ENCODE results near the gene TMPRSS13.
"Not testable (repeated sequence)": the region's sequence is repeated elsewhere in the genome, so short reads cannot be mapped to it uniquely, and the experiment has no call there.

TMPRSS13 gene

DNA sequence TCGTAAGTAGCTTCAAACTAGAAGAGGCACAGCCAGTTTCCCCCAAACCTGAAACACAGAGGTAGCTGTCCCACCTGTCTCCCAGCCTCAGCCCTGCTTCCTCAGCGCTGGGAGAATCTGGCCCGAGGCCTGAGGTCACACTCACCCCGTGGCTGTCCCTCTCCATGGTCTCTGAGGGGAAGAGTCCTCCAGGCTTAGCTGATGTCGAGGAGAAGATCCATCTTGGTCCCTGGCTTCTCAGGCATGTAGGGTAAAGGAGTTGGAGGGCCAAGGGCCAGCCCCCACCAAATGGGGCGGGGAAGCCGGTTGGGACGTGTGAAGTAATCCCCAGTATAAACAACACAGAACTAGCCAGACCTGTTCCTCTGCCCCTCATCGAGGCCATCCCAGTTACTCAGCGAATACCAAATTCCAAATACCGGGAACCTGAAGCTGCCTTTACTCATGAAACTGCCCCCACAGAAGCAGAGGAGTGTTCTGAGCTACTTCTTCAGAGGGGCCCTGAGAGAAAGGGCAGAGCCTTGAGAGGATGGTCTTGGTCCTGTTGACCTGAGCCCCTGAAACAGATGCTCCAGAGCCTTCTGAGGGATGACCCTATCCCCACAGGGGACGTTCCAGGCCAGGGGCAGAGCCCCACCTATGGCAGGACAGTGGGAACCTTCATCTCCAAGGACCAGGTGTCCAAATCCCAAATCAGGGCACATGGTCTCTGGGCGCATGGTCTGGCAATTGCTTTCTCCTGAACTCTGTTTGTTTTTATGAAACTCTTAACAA, at the start of gene TMPRSS13:
TMPRSS13 (minus strand) TSS at position 261 of the 774 bp plus-strand sequence; CDS start at position 166, 95 bp downstream.
- DNase-seq: no peak

DNA sequence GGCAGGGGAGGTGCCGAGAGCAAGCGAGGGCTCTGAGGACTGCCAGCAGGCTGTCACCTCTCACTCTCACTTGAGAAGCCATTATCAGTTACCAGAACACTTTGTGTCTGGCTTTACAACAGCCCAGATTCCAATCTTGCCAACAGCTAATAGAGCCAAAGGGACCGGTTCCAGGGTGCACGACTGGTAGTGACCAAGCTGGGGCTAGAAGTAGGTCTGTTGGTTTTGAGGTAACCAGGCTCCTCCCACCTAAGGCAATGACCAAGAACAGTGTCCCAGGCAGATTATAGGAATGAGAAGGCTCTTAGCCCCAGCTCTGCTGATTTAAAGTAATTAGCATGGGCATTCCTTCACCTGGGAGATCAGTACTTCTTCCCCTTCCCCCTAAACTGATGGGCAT, 49.8 kb upstream of the TMPRSS13 start:
- no peak for DNase-seq

DNA sequence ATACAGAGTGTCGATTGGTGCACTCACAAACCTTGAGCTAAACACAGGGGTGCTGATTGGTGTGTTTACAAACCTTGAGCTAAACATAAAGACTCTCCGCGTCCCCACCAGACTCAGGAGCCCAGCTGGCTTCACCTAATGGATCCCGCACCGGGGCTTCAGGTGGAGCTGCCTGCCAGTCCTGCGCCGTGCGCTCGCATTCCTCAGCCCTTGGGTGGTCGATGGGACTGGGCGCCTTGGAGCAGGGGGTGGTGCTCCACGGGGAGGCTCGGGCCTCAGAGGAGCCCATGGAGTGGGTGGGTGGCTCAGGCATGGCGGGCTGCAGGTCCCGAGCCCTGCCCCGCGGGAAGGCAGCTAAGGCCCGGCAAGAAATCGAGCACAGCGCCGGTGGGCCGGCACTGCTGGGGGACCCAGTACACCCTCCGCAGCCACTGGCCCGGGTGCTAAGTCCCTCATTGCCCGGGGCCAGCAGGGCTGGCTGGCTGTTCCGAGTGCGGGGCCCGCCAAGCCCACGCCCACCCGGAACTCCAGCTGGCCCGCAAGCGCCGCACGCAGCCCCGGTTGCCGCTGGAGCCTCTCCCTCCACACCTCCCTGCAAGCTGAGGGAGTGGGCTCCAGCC, 49.2 kb upstream of the TMPRSS13 start:
- not testable (repeated sequence) for DNase-seq

DNA sequence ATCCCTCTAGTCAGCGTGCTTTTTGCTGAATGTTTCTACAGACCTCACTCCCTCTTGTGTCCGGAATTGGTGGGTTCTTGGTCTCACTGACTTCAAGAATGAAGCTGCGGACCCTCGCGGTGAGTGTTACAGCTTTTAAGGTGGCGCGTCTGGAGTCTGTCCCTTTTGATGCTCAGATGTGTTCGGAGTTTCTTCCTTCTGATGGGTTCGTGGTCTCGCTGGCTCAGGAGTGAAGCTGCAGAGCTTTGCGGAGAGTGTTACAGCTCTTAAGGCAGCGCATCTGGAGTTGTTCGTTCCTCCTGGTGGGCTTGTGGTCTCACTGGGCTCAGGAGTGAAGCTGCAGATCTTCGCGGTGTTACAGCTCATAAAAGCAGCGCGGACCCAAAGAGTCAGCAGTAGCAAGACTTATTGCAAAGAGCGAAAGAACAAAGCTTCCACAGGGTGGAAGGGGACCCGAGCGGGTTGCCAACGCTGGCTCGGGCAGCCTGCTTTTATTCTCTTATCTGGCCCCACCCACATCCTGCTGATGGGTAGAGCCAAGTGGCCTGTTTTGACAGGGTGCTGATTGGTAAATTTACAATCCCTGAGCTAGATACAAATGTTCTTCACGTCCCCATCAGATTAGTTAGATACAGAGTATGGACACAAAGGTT, 48.5 kb upstream of the TMPRSS13 start:
- DNase-seq: not testable (repeated sequence)

DNA sequence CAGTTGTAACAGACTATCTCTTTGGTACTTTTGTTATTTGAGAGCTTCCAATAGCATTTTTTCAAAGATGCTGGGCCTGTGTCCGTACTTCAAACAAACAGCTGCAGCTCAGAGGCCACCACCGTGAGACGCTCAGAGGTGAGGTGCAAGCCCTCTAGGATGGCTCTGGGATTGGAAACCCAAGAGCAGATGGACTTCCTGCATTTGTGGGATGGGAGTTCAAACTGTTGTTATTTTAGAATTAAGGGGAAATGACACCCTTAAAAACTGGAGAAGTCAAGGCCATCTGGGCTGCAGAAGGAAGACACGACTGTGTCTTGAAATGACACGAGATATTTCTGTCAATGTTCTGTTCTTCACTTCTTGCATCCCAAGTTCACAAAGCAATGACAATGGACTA, 47.8 kb upstream of the TMPRSS13 start:
- DNase-seq: no peak

DNA sequence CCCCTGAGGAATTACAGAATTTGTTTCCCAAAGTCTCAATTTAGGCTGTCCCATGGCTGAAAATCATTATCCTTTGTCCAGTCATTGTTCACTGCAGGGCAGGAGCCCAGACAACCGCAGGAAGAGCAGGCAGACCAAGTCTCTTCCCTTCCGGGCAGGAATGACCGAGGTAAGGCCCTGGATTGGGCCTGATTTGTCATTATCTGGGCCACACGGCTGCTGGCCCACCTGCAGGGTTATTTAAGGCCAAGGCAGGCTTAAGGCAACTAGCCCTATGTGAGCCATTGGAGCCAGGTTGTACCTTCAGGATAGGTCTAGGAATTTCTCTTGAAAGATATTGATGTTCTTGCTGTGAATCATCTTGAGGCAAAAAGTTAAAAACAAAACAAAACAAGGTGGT, 47.2 kb upstream of the TMPRSS13 start:
- DNase-seq: no peak

DNA sequence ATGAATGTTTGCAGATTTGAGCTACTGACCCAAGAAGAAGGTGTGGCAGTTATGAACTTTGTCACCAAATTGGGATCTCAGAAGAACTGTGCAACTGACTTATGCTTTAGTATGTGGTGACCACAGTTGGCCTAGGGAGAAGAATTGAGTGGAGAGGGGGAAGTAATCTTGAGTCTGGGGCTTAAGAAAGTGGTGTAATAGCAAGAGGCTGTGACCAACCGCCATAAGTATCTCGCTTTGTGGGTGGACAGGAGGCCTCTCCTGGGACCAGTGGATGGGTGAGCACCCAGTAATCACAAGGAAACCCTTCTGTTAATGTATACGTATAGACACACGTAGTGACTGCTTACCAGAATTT, 44.3 kb upstream of the TMPRSS13 start:
- peak; percentile 69 to 78 for DNase-seq

DNA sequence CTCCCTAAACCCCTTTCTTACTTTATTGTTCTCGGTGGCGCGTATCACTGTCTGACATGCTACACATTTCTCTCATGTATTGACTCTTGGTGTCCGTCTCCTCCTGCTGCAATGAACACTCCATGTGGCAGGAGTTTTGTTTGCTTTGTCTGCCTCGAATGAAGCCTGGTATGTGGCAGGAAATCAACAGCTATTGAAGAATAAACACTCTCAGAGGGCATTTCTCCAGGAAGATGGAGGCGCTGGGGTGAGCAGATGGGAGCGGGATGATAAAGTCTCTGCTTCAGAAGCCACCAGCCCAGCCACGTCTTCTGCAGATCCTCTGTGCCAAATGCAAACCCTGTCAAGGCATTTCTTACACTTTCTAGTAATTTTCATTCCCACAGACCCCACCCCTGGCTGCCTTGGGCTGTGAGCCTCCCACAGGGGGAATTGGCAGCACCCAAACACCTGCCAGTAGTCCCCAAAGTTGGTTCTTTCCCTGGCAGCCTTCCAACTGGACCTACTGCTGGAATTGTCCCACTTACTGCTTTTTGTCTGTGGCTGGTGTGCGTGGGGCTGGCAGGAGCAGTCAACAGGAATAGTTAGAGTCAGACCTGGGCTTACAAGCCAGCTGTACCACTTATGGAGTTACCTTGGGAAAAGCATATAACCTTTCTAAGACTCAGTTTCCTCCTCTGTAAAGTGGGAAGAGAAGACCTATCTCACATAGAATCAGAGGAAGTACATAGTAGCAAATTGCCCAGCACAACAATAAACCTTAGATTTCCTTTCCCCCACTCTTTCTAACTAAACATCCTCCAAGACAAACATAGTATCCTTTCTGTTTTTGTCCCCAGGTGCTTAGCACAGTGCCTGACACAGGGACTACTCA, 43.7 kb upstream of the TMPRSS13 start:
- DNase-seq: no peak

DNA sequence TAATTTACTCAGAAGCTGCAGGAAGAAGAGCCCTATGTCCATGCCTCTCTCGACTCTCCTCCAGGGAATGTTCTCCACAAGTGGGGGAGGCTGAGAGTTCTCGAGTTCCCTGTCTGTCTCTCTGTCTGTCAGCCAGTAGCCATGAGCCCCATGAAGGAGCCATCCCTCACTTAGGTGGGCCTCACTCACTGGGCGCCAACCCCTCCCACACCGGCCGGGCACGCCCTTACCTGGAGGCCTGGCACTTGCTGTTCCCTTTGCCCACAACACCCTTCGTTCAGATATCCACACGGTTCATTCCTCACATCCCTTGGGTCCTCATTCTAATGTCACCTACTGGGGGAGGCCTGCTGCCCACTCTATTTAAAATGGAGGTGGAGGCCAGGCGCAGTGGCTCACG, 42.8 kb upstream of the TMPRSS13 start:
- no peak for DNase-seq

DNA sequence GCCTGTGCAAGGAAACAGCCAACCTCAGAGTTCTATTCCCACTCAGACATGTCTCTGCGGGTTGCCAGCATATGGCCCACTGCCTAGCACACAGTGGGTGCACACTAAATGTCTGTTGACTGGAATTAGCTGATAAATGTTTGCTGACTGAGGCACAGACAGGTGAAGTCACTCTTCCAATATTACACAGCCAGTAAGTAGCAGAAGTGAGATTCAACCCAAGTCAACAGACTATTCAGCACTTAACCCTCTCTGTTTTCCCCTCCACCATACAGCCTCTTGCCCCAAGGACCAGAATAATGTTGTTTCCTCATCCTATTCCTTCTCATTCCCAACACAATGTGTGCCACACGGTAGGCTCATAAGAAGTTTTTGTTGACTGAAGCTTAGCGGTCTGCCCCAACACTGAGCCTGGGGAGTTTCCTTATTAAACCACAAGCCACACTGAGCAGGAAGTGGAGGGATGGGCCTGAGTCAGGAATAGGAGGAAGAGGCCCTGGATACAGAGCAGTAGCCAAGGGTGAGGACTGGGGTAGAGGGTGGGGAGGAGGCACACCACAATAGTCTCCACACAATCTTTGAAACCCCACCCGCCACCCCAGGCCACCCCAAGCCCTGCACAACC, 41.3 kb upstream of the TMPRSS13 start:
- peak; percentile 59 to 63 for DNase-seq

DNA sequence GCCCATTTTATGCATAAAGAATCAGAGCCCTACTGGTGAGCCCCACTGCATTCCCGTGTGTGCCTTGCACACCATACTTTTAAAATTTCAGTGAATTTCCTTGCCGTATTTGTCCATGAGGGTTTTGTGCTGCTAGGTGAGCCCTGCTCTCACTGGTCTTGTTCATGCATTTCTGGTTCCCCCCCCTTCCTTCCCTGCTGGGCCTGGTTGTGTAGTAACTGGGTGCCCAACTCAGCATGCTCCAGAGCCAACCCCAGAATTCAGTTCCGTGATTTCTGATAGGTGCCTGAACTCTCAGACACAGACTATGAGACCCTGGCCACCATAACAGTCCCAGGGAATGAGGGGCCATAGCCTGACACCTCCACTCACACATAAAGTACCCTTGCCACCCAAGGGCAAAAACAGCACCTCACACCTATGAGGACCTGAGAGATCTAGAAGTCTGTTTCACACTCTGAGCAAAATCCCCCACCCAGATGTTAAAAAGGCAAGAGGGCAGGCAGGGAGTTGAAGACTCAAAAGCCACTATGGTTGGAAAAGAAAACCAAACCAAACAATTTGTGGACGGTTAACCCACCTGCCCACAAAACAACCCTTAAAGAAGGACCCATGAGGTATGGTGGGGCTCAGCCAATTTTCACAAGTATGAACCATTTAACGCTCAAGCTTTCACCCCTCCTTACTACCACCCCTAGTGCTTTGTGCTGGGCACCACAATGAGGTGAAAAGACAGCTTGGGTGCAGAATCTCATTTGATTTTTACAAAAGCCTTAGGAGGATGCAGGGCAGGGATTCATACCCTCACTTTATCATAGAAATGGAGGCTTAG, 40.2 kb upstream of the TMPRSS13 start:
- no peak for DNase-seq

DNA sequence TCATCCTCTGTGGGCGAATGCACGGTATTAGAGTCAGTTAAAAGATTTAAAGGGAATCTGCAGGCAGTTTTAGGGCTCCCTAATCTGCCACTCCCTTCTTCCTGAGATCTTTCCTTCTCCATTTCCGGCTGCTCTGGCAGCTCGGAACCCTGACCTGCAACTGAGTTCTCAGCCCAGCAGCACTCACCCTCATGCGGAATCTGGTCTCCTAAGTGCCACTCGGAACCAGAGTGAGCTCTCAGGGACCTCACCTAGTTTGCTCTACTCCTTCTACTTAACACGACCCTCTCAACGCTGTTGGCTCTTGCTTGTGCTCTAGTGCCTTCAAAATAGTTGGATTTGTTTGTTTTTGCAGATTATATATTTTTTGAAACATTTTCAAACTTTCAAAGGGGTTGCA, 37.7 kb upstream of the TMPRSS13 start:
- no peak for DNase-seq

DNA sequence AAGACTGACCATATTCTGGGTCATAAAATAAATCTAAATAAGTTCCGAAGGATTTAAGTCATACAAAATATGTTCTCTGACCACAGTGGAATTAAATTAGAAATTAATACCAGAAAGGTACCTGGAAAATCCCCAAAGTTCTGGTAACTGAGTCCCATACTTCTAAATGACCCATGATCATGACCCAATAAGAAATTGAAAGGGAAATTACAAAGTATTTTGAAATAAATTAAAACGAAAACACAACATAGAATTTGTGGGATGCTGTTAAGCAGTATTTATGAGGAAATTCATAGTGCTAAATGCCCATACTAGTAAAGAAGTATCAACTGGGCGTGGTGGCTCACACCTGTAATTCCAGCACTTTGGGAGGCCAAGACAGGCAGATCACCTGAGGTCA, 33.6 kb upstream of the TMPRSS13 start:
- DNase-seq: no peak

DNA sequence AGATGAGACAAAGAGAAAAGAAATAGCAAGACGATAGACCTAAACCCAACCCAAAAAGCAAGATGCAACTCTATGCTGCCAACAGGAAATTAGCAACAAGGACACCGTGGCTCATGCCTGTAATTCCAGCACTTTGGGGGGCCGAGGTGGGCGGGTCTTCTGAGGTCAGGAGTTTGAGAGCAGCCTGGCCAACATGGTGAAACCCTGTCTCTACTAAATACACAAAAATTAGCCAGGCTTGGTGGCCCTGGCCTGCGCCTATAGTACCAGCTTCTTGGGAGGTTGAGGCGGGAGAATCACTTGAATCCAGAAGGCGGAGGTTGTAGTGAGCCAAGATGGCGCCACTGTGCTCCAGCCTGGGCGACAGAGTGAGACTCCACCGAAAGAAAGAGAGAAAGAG, 32.7 kb upstream of the TMPRSS13 start:
- no peak for DNase-seq

DNA sequence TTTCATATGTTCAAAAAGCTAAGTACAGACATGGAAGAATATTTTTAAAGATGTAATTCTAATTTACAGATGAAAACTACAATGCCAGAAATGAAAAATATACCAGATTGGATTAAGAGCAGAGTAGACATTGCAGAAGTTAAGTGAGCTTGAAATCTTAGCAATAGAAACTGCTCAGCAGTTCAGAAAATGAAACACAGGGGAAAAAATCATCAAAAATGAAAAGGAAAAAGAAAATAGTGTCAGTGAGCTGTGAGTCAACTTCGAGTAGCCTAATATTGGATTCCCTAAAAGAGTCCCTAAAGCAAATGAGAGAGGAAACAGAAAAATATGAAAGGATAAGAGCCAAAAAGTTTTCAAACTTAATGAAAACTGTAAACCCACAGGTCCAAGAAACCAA, 31.2 kb upstream of the TMPRSS13 start:
- no peak for DNase-seq

DNA sequence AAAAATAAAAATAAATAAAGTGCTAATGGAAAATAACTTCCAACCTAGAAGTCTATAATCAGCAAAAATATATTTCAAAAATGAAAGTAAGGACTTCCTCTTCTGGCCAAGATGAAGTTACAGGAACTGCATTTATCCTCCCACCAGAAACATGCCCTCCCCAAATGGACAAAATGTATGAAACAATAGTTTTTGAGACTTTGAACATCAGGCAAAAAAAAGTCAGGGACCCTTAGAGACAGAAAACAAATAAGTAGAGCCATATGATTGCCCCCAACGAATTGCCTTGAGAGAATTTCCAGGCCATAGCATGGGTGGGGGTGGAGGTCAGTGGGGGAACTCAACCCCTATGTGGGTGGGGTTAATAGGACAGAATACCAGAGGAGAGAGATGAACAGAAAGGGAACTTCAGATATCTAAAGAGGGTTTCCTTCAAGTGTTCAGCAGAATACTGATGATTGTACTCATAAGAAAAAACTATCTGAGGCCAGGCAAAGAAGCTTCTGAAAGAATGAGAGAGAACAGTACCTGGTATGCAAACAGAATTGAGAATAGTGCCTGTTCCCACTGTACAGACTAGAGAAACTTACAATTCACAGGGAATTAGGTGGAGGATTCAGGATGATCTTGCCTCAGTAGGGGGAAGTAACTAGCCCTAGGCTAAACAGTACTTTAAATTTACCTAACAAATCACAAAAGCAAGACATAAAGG, 30.4 kb upstream of the TMPRSS13 start:
- peak; percentile 20 to 36 for DNase-seq

DNA sequence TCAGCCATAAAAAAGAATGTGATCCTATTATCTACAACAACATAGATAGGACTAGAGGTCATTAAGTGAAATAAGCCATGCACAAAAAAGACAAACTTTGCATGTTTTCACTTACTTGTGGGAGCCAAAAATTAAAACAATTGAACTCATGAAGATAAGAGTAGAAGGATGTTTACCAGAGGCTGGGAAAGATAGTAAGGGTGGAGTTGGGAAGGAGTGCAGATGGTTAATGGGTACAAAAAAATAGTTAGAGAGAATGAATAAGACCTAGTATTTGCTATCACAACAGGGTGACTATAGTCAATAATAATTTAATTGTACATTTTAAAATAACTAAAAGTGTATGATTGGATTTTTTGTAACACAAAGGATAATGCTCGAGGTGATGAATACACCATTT, 29.7 kb upstream of the TMPRSS13 start:
- no peak for DNase-seq

DNA sequence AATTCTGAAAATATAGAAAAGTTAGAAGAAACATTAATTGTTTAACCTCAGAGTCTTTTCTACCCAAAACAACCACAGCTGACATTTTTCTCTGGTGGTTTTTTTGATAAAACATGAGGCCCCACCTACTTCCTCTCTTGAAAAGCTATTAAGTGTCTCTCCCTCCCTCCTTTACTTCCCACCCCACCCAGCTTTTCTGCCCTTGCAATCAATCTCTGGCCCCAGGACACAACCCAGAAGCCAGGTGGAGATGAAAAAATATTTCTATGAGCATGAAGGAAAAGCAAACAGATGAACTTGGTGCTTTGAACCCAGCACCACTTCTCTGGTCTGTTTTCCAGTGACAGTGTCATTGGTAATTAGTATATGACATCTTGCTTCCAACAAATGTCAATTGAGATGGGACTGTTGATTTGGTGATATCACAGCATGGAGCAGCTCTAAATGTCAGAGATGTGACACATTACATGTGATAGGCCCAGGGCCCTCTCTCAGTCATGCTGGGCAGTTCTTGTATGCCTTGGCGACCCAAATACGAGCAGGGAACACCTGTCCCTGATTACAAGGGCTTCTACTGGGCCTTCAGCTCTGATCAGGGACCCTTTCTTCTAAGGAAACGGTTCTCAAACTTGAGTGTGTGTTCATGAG, 23.9 kb upstream of the TMPRSS13 start:
- peak; percentile 28 to 33 for DNase-seq

DNA sequence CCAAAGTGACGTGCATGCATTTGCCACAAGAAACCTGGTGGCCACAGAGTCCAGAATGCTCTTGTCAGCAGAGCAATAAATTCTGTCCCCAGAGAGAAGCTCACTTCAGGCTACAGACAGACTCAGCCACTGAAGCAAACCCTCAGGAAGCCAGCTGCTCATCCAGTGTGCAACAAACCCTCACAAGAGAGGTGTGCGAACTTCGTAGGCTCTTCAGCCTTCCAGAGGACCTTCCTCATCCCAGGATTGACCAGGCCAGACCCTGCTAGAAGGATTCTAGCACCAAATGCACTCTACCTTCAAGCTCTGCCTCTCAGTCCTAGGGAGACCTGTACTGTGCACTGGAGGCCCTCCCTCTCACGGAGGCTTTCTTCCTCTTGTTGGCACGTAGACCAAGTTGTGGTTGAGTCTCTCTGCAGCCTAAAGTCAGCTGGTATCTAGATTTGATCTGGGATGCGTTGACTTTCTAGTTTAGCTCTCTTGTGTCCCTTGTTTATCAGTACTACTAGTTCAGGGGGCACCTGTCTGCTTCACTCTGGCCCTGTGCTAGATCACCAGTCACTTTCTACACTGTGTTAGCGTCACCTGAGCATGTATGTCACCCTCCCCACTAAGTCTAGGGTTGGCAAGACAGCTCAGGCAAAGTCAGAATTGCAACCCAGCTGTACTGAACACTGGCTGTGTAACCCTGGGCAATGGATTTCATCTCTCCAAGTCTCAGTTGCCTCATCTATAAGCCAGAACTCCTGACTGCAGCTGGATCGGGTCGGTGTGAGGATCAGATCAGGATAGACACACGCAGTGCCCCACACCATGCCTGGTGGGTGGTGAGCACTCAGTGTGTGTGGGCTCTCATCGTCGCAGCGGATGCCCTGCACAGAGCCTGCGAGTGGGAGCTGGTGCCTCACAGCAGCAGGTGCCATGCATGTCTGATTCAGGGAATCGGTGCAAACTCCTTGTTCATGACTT, 22.1 kb upstream of the TMPRSS13 start:
- no peak for DNase-seq

Data from AML-193 (cell line).